GM12878 (cell line): ENCODE measurements around the gene CIB2. TPM values are rescaled to one million over a fixed set of nuclear protein-coding genes. Genes with fewer than 3 reads are reported as not detected.

ENCODE experiments used
- ATAC-seq: fragments of 200-7000 bp; cut with Tn5 transposase; 3 replicates; pipeline ENCODE4 v1.9.1; 2020; ENCODE audit warnings: mild to moderate bottlenecking, moderate library complexity
- BruUV-seq: library from RNA; stranded (reverse); fragments of 400-500 nt; replicated peaks from 2 replicates; lab custom pipeline; 2021; lab: Mats Ljungman, UMichigan
- CTCF ChIA-PET: fragments of 300-600 bp; sonication (Branson Sonifier 250); formaldehyde crosslinking; extraction: SDS; loops from one replicate; lab custom pipeline; 2021; ENCODE audit warnings: inconsistent platforms; lab: Yijun Ruan, JAX
- POLR2A ChIA-PET: fragments of 350-600 bp; formaldehyde crosslinking; extraction: SDS; loops from one replicate; lab custom pipeline; 2021; ENCODE audit warnings: inconsistent platforms; lab: Charles Lee
- RAD21 ChIA-PET: fragments of 300-600 bp; sonication (Branson Sonifier 250); formaldehyde crosslinking; loops from one replicate; lab custom pipeline; 2023; ENCODE audit warnings: antibody characterized with exemption; ENCODE audit not compliant: unreplicated experiment; lab: Charles Lee
- SMC1A ChIA-PET: fragments of 300-600 bp; sonication (Branson Sonifier 250); formaldehyde crosslinking; loops from one replicate; lab custom pipeline; 2023; ENCODE audit not compliant: unreplicated experiment, uncharacterized antibody; lab: Charles Lee
- DNase-seq: peaks from one replicate; pipeline ENCODE4 v3.0.0-alpha.2; 2011; ENCODE audit warnings: low read depth, low spot score
- FAIRE-seq: peaks from 3 replicates; lab custom pipeline; 2011; peaks lifted over from hg19 to GRCh38; lab: Jason Lieb, UNC
- H2AFZ ChIP-seq: 2 replicates; pipeline ENCODE4 v1.6.0; 2011; ENCODE audit warnings: low read depth, low read length, control low read depth; ENCODE audit not compliant: control insufficient read depth
- H3K27ac ChIP-seq: 2 replicates; pipeline ENCODE4 v1.5.1; 2011; ENCODE audit warnings: control low read depth; ENCODE audit not compliant: control insufficient read depth, insufficient read depth
- H3K27me3 ChIP-seq, 2 experiments: replicated peaks in 1 of 2; 2 replicates each; pipeline versions ENCODE4 v1.6.0 to v1.6.1; 2011; ENCODE audit warnings: low read length in 1 of 2; ENCODE audit not compliant: control insufficient read depth in 2 of 2, insufficient read depth in 2 of 2
- H3K36me3 ChIP-seq, 2 experiments: 2 replicates each; pipeline ENCODE4 v1.5.1; 2011; ENCODE audit warnings: low read length in 1 of 2; ENCODE audit not compliant: control insufficient read depth in 2 of 2, insufficient read depth in 2 of 2
- H3K4me1 ChIP-seq: 2 replicates; pipeline ENCODE4 v1.6.1; 2011; ENCODE audit warnings: mild to moderate bottlenecking, low read length, moderate library complexity, mixed read lengths; ENCODE audit not compliant: control insufficient read depth, insufficient read depth
- H3K4me2 ChIP-seq: 2 replicates; pipeline ENCODE4 v1.6.0; 2011; ENCODE audit warnings: control low read depth; ENCODE audit not compliant: control insufficient read depth, insufficient read depth
- H3K4me3 ChIP-seq: fragments of 200-600 bp; sonication (generic); 2 replicates; pipeline ENCODE4 v1.5.1; 2016
- H3K79me2 ChIP-seq: 2 replicates; pipeline ENCODE4 v1.6.0; 2011; ENCODE audit warnings: low read length; ENCODE audit not compliant: control insufficient read depth, insufficient read depth
- H3K9ac ChIP-seq: 2 replicates; pipeline ENCODE4 v1.8.0; 2011; ENCODE audit warnings: low read length, control low read depth, mixed read lengths; ENCODE audit not compliant: control insufficient read depth, insufficient read depth
- H3K9me3 ChIP-seq: replicated peaks from 3 replicates; pipeline ENCODE4 v1.5.1; 2011; ENCODE audit warnings: mild to moderate bottlenecking, low read length; ENCODE audit not compliant: control insufficient read depth, insufficient read depth
- H4K20me1 ChIP-seq: 2 replicates; pipeline ENCODE4 v1.6.0; 2011; ENCODE audit not compliant: control insufficient read depth, insufficient read depth
- YY1 ChIP-seq: IDR thresholded peaks from 2 replicates; pipeline ENCODE4 v1.6.1; 2011; ENCODE audit warnings: low read depth, mild to moderate bottlenecking, low read length
- WGBS: methylation state at CpG from one replicate; pipeline ENCODE4 v1.1.6; 2016; ENCODE audit warnings: low lambda C conversion rate; ENCODE audit not compliant: insufficient replicate concordance, insufficient coverage; ENCODE audit errors: missing lambda C conversion rate; 5-methylcytosine and 5-hydroxymethylcytosine counted together
- in situ Hi-C: fragments of 300-500 bp; cut with MboI; formaldehyde crosslinking; loops from 9 replicates; pipeline ENCODE4 v1.14.3; 2018; ENCODE audit warnings: mixed read lengths
- intact Hi-C: fragments of 100-400 bp; cut with micrococcal nuclease; formaldehyde crosslinking; loops from one replicate; pipeline ENCODE4 v1.14.2; 2022; ENCODE audit not compliant: unreplicated experiment
- polyA plus RNA-seq, 11 experiments: library from polyadenylated mRNA; depleted of rRNA in 4 of 11; unstranded in 6 of 11; stranded (reverse) in 5 of 11; fragments of >200 nt; fragmentation: Nextera tagmentation in 4 of 11; fragmentation: Illumina TruSeq in 1 of 11; extraction: Ambion mirVana in 4 of 11; extraction: Trizol in 1 of 11; gene quantifications; 1 replicate in 1 of 11; 2 replicates in 10 of 11; pipeline versions ENCODE4 v1.2.1 to v1.2.3, GENCODE V29; 2011 to 2016; ENCODE audit warnings: inconsistent platforms in 2 of 11, missing spikeins in 2 of 11, low read depth in 1 of 11
- total RNA-seq, 4 experiments: library from RNA; depleted of rRNA in 3 of 4; stranded (reverse); fragments of >200 nt in 3 of 4; fragmentation: Illumina TruSeq in 1 of 4; extraction: Trizol in 1 of 4; gene quantifications; 2 replicates each; pipeline versions ENCODE4 v1.2.1 to v1.2.3, GENCODE V29; 2013 to 2021
- TF ChIP-seq, protein P1 (sequence below): IDR thresholded peaks from 2 replicates; pipeline ENCODE4 v1.6.1; 2011; ENCODE audit warnings: borderline replicate concordance, low read depth, mild to moderate bottlenecking, moderate library complexity, mixed read lengths, low read length; ENCODE audit not compliant: insufficient read depth; ENCODE audit errors: extremely low read length

The CIB2 gene
- total and polyA plus RNA-seq, 10 of the 15 experiments (the other 5 are each of a cell fraction or from before 2014, with no cell fraction given), result 0.56 to 12.1 (median 7.1) TPM

DNA sequence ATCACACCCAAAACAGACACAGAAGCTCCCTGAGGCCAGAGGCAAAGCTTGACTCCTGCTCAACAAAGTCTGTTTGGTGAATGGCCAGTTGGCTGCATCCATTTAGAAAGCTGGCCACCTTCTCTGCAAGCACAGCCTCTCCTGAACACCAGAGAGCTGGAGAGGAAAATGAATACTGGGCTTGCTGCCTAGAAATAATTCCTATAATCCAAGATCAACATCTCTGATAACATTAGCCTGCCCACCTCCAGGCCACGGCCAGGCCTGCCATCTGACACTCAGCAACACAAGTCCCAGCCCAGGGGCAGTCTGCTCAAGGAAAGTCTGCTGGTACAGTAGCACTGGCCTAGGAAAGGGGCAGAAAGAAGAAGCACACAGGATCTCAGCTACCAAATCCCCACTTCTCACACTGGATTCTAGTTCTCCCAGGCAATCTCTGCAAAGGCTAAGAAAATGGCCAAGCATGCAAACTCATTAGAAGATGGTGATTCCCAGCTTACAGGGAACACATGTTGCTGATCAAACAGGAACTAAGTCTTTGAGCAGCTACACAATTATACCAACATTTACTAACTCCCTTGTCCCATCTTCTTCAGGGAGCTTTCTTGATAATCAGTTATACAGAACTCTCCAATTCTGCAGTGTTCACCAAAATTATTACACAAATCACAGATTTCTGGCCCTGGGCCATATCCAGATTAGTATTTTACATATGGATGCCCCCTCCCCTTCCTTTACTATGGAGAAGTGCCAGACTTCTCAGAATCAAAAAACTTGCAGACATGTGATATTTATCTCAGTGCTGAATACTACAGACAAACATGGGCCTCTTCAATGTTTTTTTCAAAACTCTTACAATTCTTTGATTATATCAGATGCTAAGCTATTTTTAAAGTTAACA is 63.7 kb downstream of the CIB2 start:
- Histone ChIP-seq H3K9ac (peak overlapping the region; percentile 42), H3K4me3 (peak overlapping the region; percentile 50; the same call in 1 of the 2 replicates), H3K4me2 (peak overlapping the region; percentile 93), H3K36me3 (0 out of 4 replicates have a peak, but pooled peaks cover 0 to 3% of the 10 kb centered on the region in 2 experiments), H3K79me2 (peaks cover 93% of the 10 kb centered on the region), H4K20me1 (no peaks in the 10 kb centered on the region), H3K27me3 (no peaks in the 10 kb centered on the region), H3K9me3 (no peaks in the 10 kb centered on the region), H3K4me1 (peaks cover 67% of the 10 kb centered on the region), H3K27ac (peak overlapping the region; percentile 89), H2AFZ (no peak overlapping the region)
- intact Hi-C loops (loop anchor here (2.0 to 5.0 kb wide), 6 partner anchors 17 to 100 kb away; no protein-coding TSS in a partner anchor), in situ Hi-C loops (no loop called here)
- TF ChIP-seq, protein P1, sequence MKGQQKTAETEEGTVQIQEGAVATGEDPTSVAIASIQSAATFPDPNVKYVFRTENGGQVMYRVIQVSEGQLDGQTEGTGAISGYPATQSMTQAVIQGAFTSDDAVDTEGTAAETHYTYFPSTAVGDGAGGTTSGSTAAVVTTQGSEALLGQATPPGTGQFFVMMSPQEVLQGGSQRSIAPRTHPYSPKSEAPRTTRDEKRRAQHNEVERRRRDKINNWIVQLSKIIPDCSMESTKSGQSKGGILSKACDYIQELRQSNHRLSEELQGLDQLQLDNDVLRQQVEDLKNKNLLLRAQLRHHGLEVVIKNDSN, result no peak
- TF ChIP-seq YY1, result 0 out of 2 replicates have a peak, but pooled peaks have one; percentile 11
- POLR2A ChIA-PET, result interaction anchor here (0.5 to 6.8 kb wide), 11 partner anchors 7 to 82 kb away, joined by 3 to 79 read pairs (median 5); partner anchors contain the start of gene IDH3A
- CTCF ChIA-PET, result interaction anchor here (1.0 to 13.4 kb wide), 22 partner anchors 8 to 165 kb away, joined by 3 to 191 read pairs (median 6); no protein-coding TSS in a partner anchor
- ATAC-seq (no peak), FAIRE-seq (no peak), DNase-seq (no peak)
- BruUV-seq, result no TSS peak
- RAD21 ChIA-PET, result interaction anchor here (1.2 to 9.2 kb wide), 16 partner anchors 14 to 103 kb away, joined by 3 to 170 read pairs (median 10); no protein-coding TSS in a partner anchor
- 85% methylated on average over 1 of the region's 1 CpG for WGBS
- SMC1A ChIA-PET, result interaction anchor here (0.9 to 12.0 kb wide), 15 partner anchors 9 to 100 kb away, joined by 3 to 305 read pairs (median 6); partner anchors contain the start of gene TBC1D2B
